ENCODE data around the gene TRPM5. TPM values are rescaled to one million over a fixed set of nuclear protein-coding genes. Genes with fewer than 3 reads are reported as not detected.
A peak's percentile ranks its signal among the peaks of the same experiment; 100 is the strongest.
"Not testable (repeated sequence)": the region's sequence is repeated elsewhere in the genome, so short reads cannot be mapped to it uniquely, and the experiment has no call there.

The TRPM5 gene
- total RNA-seq, result not detected

GRCh38 chr11:2443881-2444820 is at the start of gene TRPM5:
Gene TRPM5, minus strand, starts transcription at chr11:2444514. Its CDS starts 21,478 bp downstream, at chr11:2423036.
- DNase-seq, result peak; percentile 79
- no peaks in the 10 kb centered on the region for H3K9me3 Mint-ChIP-seq
- H3K27ac Mint-ChIP-seq, result peak within 1 kb of the TSS; percentile 68
- peaks cover 2% of the 10 kb centered on the region for H3K36me3 Mint-ChIP-seq
- H3K27me3 Mint-ChIP-seq, result peaks cover 12% of the 10 kb centered on the region
- POLR2A ChIA-PET, result interaction anchor here (1.6 kb wide), 2 partner anchors 20 to 24 kb away, joined by 6 to 7 read pairs; no protein-coding TSS in a partner anchor
- peaks cover 22% of the 10 kb centered on the region for H3K4me1 Mint-ChIP-seq
- ATAC-seq (ENCODE audit: low read depth), result peak; percentile 9
- peak within 1 kb of the TSS; percentile 88 for H3K4me3 Mint-ChIP-seq

- no peaks in the 10 kb centered on the region for H3K27me3 Mint-ChIP-seq
- H3K36me3 Mint-ChIP-seq, result peaks cover 44% of the 10 kb centered on the region
- POLR2A ChIA-PET, result no interaction called here
- DNase-seq (no peak), ATAC-seq (ENCODE audit: low read depth) (no peak)
- H3K27ac Mint-ChIP-seq, result no peak overlapping the region
- peaks cover 39% of the 10 kb centered on the region for H3K9me3 Mint-ChIP-seq
- no peak overlapping the region for H3K4me3 Mint-ChIP-seq
- H3K4me1 Mint-ChIP-seq, result no peaks in the 10 kb centered on the region
Measured at GRCh38 chr11:2489083-2489482, 44.8 kb upstream of the TRPM5 start.

GRCh38 chr11:2488004-2488403 is 43.7 kb upstream of the TRPM5 start:
- no peak for DNase-seq
- H3K4me1 Mint-ChIP-seq, result no peaks in the 10 kb centered on the region
- no peak overlapping the region for H3K4me3 Mint-ChIP-seq
- peaks cover 32% of the 10 kb centered on the region for H3K9me3 Mint-ChIP-seq
- no peak for ATAC-seq (ENCODE audit: low read depth)
- H3K36me3 Mint-ChIP-seq, result peaks cover 42% of the 10 kb centered on the region
- H3K27me3 Mint-ChIP-seq, result no peaks in the 10 kb centered on the region
- H3K27ac Mint-ChIP-seq, result no peak overlapping the region
- POLR2A ChIA-PET, result no interaction called here

GRCh38 chr11:2484576-2485125 is 40.3 kb upstream of the TRPM5 start:
- peak overlapping the region; percentile 63 for H3K27ac Mint-ChIP-seq
- peaks cover 35% of the 10 kb centered on the region for H3K9me3 Mint-ChIP-seq
- H3K27me3 Mint-ChIP-seq, result no peaks in the 10 kb centered on the region
- no peak for ATAC-seq (ENCODE audit: low read depth)
- H3K4me1 Mint-ChIP-seq, result peaks cover 15% of the 10 kb centered on the region
- no peak overlapping the region for H3K4me3 Mint-ChIP-seq
- peaks cover 54% of the 10 kb centered on the region for H3K36me3 Mint-ChIP-seq
- DNase-seq, result no peak
- POLR2A ChIA-PET, result no interaction called here

GRCh38 chr11:2483426-2483825 is 39.1 kb upstream of the TRPM5 start:
- Mint-ChIP-seq H3K4me3 (no peak overlapping the region), H3K9me3 (peaks cover 31% of the 10 kb centered on the region), H3K4me1 (peaks cover 16% of the 10 kb centered on the region), H3K27ac (no peak overlapping the region), H3K36me3 (peaks cover 57% of the 10 kb centered on the region), H3K27me3 (no peaks in the 10 kb centered on the region)
- no peak for ATAC-seq (ENCODE audit: low read depth)
- DNase-seq, result no peak
- POLR2A ChIA-PET, result no interaction called here

GRCh38 chr11:2482745-2483144 is 38.4 kb upstream of the TRPM5 start:
- Mint-ChIP-seq H3K9me3 (peaks cover 36% of the 10 kb centered on the region), H3K27me3 (no peaks in the 10 kb centered on the region), H3K4me1 (peaks cover 16% of the 10 kb centered on the region), H3K36me3 (peaks cover 57% of the 10 kb centered on the region), H3K27ac (no peak overlapping the region), H3K4me3 (no peak overlapping the region)
- DNase-seq, result no peak
- POLR2A ChIA-PET, result no interaction called here
- no peak for ATAC-seq (ENCODE audit: low read depth)

- Mint-ChIP-seq H3K9me3 (peaks cover 35% of the 10 kb centered on the region), H3K27me3 (no peaks in the 10 kb centered on the region), H3K36me3 (peaks cover 60% of the 10 kb centered on the region), H3K27ac (no peak overlapping the region), H3K4me1 (peaks cover 16% of the 10 kb centered on the region), H3K4me3 (no peak overlapping the region)
- ATAC-seq (ENCODE audit: low read depth), result no peak
- POLR2A ChIA-PET, result interaction anchor here (1.9 kb wide), 1 partner anchor 17 kb away, joined by 5 read pairs; no protein-coding TSS in a partner anchor
- no peak for DNase-seq
Measured at GRCh38 chr11:2482204-2482603, 37.9 kb upstream of the TRPM5 start.

GRCh38 chr11:2481253-2481652 is 36.9 kb upstream of the TRPM5 start:
- Mint-ChIP-seq H3K27ac (no peak overlapping the region), H3K27me3 (no peaks in the 10 kb centered on the region), H3K36me3 (peaks cover 58% of the 10 kb centered on the region), H3K4me3 (peak overlapping the region; percentile 62), H3K4me1 (peaks cover 16% of the 10 kb centered on the region), H3K9me3 (peaks cover 31% of the 10 kb centered on the region)
- DNase-seq (no peak), ATAC-seq (ENCODE audit: low read depth) (peak; percentile 50)
- POLR2A ChIA-PET, result interaction anchor here (1.9 kb wide), 1 partner anchor 16 kb away, joined by 5 read pairs; no protein-coding TSS in a partner anchor

GRCh38 chr11:2480874-2481220 is 36.5 kb upstream of the TRPM5 start:
- Mint-ChIP-seq H3K9me3 (peaks cover 29% of the 10 kb centered on the region), H3K27me3 (no peaks in the 10 kb centered on the region), H3K27ac (peak overlapping the region; percentile 75), H3K36me3 (peaks cover 54% of the 10 kb centered on the region), H3K4me1 (peaks cover 16% of the 10 kb centered on the region), H3K4me3 (peak overlapping the region; percentile 62)
- no peak for DNase-seq
- POLR2A ChIA-PET, result interaction anchor here (1.9 kb wide), 1 partner anchor 16 kb away, joined by 5 read pairs; no protein-coding TSS in a partner anchor
- ATAC-seq (ENCODE audit: low read depth), result peak; percentile 36

GRCh38 chr11:2480067-2480873 is 36.0 kb upstream of the TRPM5 start:
- Mint-ChIP-seq H3K36me3 (peaks cover 48% of the 10 kb centered on the region), H3K4me3 (peak overlapping the region; percentile 62), H3K27ac (peak overlapping the region; percentile 75), H3K4me1 (peaks cover 20% of the 10 kb centered on the region), H3K9me3 (peaks cover 24% of the 10 kb centered on the region)
- not testable (repeated sequence) for ATAC-seq (ENCODE audit: low read depth); DNase-seq; H3K27me3 Mint-ChIP-seq
- POLR2A ChIA-PET, result interaction anchor here (1.9 kb wide), 1 partner anchor 15 kb away, joined by 5 read pairs; no protein-coding TSS in a partner anchor

GRCh38 chr11:2477936-2478335 is 33.6 kb upstream of the TRPM5 start:
- Mint-ChIP-seq H3K27ac (no peak overlapping the region), H3K36me3 (peaks cover 39% of the 10 kb centered on the region), H3K27me3 (no peaks in the 10 kb centered on the region), H3K9me3 (peaks cover 22% of the 10 kb centered on the region), H3K4me3 (no peak overlapping the region), H3K4me1 (peaks cover 28% of the 10 kb centered on the region)
- POLR2A ChIA-PET, result no interaction called here
- ATAC-seq (ENCODE audit: low read depth), result no peak
- no peak for DNase-seq

GRCh38 chr11:2477254-2477653 is 32.9 kb upstream of the TRPM5 start:
- DNase-seq (no peak), ATAC-seq (ENCODE audit: low read depth) (no peak)
- H3K4me3 Mint-ChIP-seq, result no peak overlapping the region
- peaks cover 28% of the 10 kb centered on the region for H3K4me1 Mint-ChIP-seq
- H3K27me3 Mint-ChIP-seq, result no peaks in the 10 kb centered on the region
- H3K27ac Mint-ChIP-seq, result no peak overlapping the region
- POLR2A ChIA-PET, result interaction anchor here (0.6 kb wide), 1 partner anchor 100 kb away, joined by 3 read pairs; no protein-coding TSS in a partner anchor
- peaks cover 22% of the 10 kb centered on the region for H3K9me3 Mint-ChIP-seq
- H3K36me3 Mint-ChIP-seq, result peaks cover 35% of the 10 kb centered on the region
